ENCODE results near the gene COL8A1.

The COL8A1 gene

DNA sequence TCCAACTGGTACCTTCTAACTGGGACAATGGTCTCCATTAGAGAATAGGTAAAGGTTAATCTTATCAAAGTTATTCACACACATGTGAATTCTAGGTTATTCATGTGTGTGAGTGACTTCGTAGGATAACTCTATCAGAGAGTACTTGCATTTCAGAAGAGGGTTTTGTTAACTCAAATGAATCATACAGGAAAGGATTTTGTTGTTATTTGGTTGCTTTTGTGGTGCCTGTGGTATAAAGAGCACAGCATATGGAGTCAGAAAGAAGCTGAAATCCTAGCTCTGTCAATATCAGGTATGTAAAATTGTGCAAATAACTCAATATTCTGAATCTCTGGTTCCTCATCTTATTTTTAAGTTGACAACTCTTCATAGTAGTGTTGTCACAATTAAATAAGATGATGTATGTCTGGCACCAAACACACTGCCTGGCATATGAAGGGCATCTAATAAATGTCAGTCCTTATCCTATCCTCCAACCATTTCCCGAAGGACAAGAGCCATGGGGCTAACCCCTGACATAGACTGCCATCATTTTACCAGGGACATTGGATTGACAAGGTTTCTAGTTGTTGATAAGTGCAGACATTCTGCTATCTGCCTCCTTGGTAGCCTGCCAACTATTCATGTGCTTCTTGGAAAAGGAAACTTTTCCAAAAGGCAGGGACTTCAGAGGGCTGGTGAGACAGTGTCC, 130.6 kb downstream of the COL8A1 start:
- Histone ChIP-seq H3K4me1 (no peaks in the 10 kb centered on the region), H4K20me1 (no peaks in the 10 kb centered on the region), H3K9me3 (replicated peaks in 1 of 11) (no peaks in the 10 kb centered on the region), H3K9ac (no peak overlapping the region), H3K27ac (no peak overlapping the region), H3K36me3 (no peaks in the 10 kb centered on the region), H3K27me3 (no peaks in the 10 kb centered on the region), H3K4me2 (no peak overlapping the region), H3K4me3 (no peak overlapping the region)
- no peak for TF ChIP-seq Cebpa-rat (IDR thresholded peaks at IDR 0.05)

GRCh38 chr3:99772171-99772570, 133.8 kb downstream of the COL8A1 start:
- Histone ChIP-seq H3K9me3 (replicated peaks in 1 of 11) (no peaks in the 10 kb centered on the region), H3K9ac (no peak overlapping the region), H4K20me1 (no peaks in the 10 kb centered on the region), H3K4me3 (no peak overlapping the region), H3K4me2 (no peak overlapping the region), H3K27me3 (no peaks in the 10 kb centered on the region), H3K36me3 (no peaks in the 10 kb centered on the region), H3K27ac (no peak overlapping the region), H3K4me1 (no peaks in the 10 kb centered on the region)
- no peak for TF ChIP-seq Cebpa-rat (IDR thresholded peaks at IDR 0.05)

- no peak for TF ChIP-seq Cebpa-rat (IDR thresholded peaks at IDR 0.05)
- Histone ChIP-seq H3K9me3 (replicated peaks in 1 of 11) (no peaks in the 10 kb centered on the region), H3K4me2 (no peak overlapping the region), H3K4me1 (no peaks in the 10 kb centered on the region), H3K27ac (no peak overlapping the region), H4K20me1 (no peaks in the 10 kb centered on the region), H3K27me3 (no peaks in the 10 kb centered on the region), H3K36me3 (no peaks in the 10 kb centered on the region), H3K9ac (no peak overlapping the region), H3K4me3 (no peak overlapping the region)
These were observed 134.3 kb downstream of the COL8A1 start for GRCh38 chr3:99772671-99773070.

GRCh38 chr3:99774467-99774866, 136.1 kb downstream of the COL8A1 start:
- TF ChIP-seq Cebpa-rat (IDR thresholded peaks at IDR 0.05) = no peak
- Histone ChIP-seq H3K27me3 (no peaks in the 10 kb centered on the region), H3K4me3 (no peak overlapping the region), H3K4me1 (no peaks in the 10 kb centered on the region), H3K9ac (no peak overlapping the region), H3K9me3 (replicated peaks in 1 of 11) (no peaks in the 10 kb centered on the region), H3K36me3 (no peaks in the 10 kb centered on the region), H4K20me1 (no peaks in the 10 kb centered on the region), H3K27ac (no peak overlapping the region), H3K4me2 (no peak overlapping the region)

DNA sequence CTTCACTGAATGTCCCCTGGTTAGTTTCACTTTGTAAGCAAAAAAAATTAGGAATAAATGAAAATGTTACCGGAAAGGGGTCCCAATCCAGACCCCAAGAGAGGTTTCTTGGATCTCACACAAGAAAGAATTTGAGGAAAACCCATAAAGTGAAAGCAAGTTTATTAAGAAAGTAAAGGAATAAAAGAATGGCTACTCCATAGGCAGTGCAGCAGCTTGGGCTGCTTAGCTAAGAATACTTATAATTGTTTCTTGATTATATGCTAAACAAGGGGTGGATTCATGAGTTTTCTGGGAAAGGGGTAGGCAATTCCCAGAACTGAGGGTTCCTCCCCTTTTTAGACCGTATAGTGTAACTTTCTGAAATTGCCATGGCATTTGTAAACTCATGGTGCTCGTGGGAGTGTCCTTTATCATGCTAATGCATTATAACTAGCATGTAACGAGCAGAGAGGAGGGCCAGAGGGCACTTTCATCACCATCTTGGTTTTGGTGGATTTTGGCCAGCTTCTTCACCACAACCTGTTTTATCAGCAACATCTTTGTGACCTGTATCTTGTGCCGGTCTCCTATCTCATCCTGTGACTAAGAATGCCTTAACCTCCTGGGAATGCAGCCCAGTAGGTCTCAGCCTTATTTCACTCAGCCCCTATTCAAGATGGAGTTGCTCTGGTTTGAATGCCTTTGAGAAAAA, 138.3 kb downstream of the COL8A1 start:
- Histone ChIP-seq H3K4me1 (peaks cover 0 to 5% (median 0%) of the 10 kb centered on the region in 10 experiments; a peak in 4 of 20 replicates), H3K27ac (no peak overlapping the region), H3K27me3 (no peaks in the 10 kb centered on the region), H3K36me3 (no peaks in the 10 kb centered on the region), H3K9me3 (replicated peaks in 1 of 11) (no peaks in the 10 kb centered on the region), H3K4me2 (no peak overlapping the region), H4K20me1 (no peaks in the 10 kb centered on the region), H3K4me3 (no peak overlapping the region), H3K9ac (no peak overlapping the region)
- TF ChIP-seq Cebpa-rat (IDR thresholded peaks at IDR 0.05) = no peak

GRCh38 chr3:99777210-99777549, 138.8 kb downstream of the COL8A1 start:
- Histone ChIP-seq H3K27ac (no peak overlapping the region), H3K27me3 (no peaks in the 10 kb centered on the region), H3K4me2 (no peak overlapping the region), H4K20me1 (no peaks in the 10 kb centered on the region), H3K36me3 (no peaks in the 10 kb centered on the region), H3K4me1 (peaks cover 0 to 6% (median 0%) of the 10 kb centered on the region in 10 experiments; a peak in 4 of 20 replicates), H3K4me3 (no peak overlapping the region), H3K9ac (no peak overlapping the region), H3K9me3 (replicated peaks in 1 of 11) (no peaks in the 10 kb centered on the region)
- TF ChIP-seq Cebpa-rat (IDR thresholded peaks at IDR 0.05) = no peak

DNA sequence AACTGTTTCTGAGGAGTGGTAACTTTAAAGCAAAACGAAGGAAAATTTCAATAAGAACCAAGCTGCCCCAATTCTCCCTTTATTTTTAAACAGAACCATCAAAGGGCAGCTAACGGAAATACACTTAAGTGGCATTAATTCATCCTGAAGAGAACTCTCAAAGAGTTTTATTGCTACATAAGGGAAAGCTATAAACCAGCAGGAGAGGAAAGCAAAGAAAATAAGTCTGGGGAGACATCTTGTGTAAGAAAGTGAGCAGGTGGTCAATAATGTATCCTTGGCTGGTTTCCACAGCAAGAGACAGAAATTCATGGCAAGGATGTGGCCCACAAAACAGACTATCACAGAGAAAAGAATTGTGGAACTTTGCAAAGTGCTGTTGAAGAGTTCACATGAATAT, 139.3 kb downstream of the COL8A1 start:
- H3K9ac ChIP-seq = no peak overlapping the region
- peaks cover 0 to 6% (median 0%) of the 10 kb centered on the region in 10 experiments; a peak in 4 of 20 replicates for H3K4me1 ChIP-seq
- no peak overlapping the region for H3K4me3 ChIP-seq
- H3K4me2 ChIP-seq = no peak overlapping the region
- H3K9me3 ChIP-seq (replicated peaks in 1 of 11) = no peaks in the 10 kb centered on the region
- no peaks in the 10 kb centered on the region for H3K36me3 ChIP-seq
- no peak overlapping the region for H3K27ac ChIP-seq
- H3K27me3 ChIP-seq = no peaks in the 10 kb centered on the region
- H4K20me1 ChIP-seq = no peaks in the 10 kb centered on the region
- TF ChIP-seq Cebpa-rat (IDR thresholded peaks at IDR 0.05) = no peak

- Histone ChIP-seq H3K36me3 (no peaks in the 10 kb centered on the region), H4K20me1 (no peaks in the 10 kb centered on the region), H3K4me2 (peak overlapping the region in 6 of 11 experiments; percentile 6 to 22 (median 14); a peak in 3 of 22 replicates), H3K9ac (no peak overlapping the region), H3K27ac (no peak overlapping the region), H3K4me1 (peaks cover 0 to 6% (median 0%) of the 10 kb centered on the region in 10 experiments; a peak in 4 of 20 replicates), H3K27me3 (no peaks in the 10 kb centered on the region), H3K4me3 (no peak overlapping the region), H3K9me3 (replicated peaks in 1 of 11) (no peaks in the 10 kb centered on the region)
- no peak for TF ChIP-seq Cebpa-rat (IDR thresholded peaks at IDR 0.05)
These were observed 142.4 kb downstream of the COL8A1 start for GRCh38 chr3:99780749-99781148.

- H3K27ac ChIP-seq = no peak overlapping the region
- H3K4me3 ChIP-seq = no peak overlapping the region
- no peak overlapping the region for H3K9ac ChIP-seq
- H4K20me1 ChIP-seq = no peaks in the 10 kb centered on the region
- no peaks in the 10 kb centered on the region for H3K27me3 ChIP-seq
- H3K9me3 ChIP-seq (replicated peaks in 1 of 11) = no peaks in the 10 kb centered on the region
- peaks cover 0 to 6% (median 0%) of the 10 kb centered on the region in 10 experiments; a peak in 4 of 20 replicates for H3K4me1 ChIP-seq
- TF ChIP-seq Cebpa-rat (IDR thresholded peaks at IDR 0.05) = no peak
- peak overlapping the region in 2 of 11 experiments; percentile 16 to 24; a peak in 1 of 22 replicates for H3K4me2 ChIP-seq
- H3K36me3 ChIP-seq = no peaks in the 10 kb centered on the region
These were observed 143.4 kb downstream of the COL8A1 start for GRCh38 chr3:99781761-99782160.

All from BLaER1 treated with 17β-estradiol and CSF1 and Interleukin-3, amounts not matched to agents 10 nM and 100 nM (cell line).